ENCODE measurements around the gene PRDM11.

Gene PRDM11

GRCh38 chr11:45267052-45267451 lies 120.6 kb downstream of the PRDM11 start:
- DNase-seq = peak; percentile 22

GRCh38 chr11:45267652-45268299 lies 121.3 kb downstream of the PRDM11 start:
- no peak for DNase-seq

- no peak for DNase-seq
Measured at GRCh38 chr11:45269678-45270077, 123.2 kb downstream of the PRDM11 start.

- DNase-seq = no peak
Measured at GRCh38 chr11:45270946-45271716, 124.7 kb downstream of the PRDM11 start.

- DNase-seq = no peak
Measured at GRCh38 chr11:45272701-45273100, 126.3 kb downstream of the PRDM11 start.

- no peak for DNase-seq
Measured at GRCh38 chr11:45273509-45273908, 127.1 kb downstream of the PRDM11 start.

GRCh38 chr11:45274206-45274605 lies 127.8 kb downstream of the PRDM11 start:
- DNase-seq = no peak

GRCh38 chr11:45275828-45276227 lies 129.4 kb downstream of the PRDM11 start:
- DNase-seq = no peak

GRCh38 chr11:45278714-45279113 lies 132.3 kb downstream of the PRDM11 start:
- no peak for DNase-seq

GRCh38 chr11:45279645-45280044 lies 133.2 kb downstream of the PRDM11 start:
- DNase-seq = no peak

- no peak for DNase-seq
Measured at GRCh38 chr11:45280449-45280848, 134.0 kb downstream of the PRDM11 start.

- no peak for DNase-seq
Measured at GRCh38 chr11:45282081-45282480, 135.6 kb downstream of the PRDM11 start.
